ENCODE results near the gene SUCLA2.
"Not testable (repeated sequence)": the region's sequence is repeated elsewhere in the genome, so short reads cannot be mapped to it uniquely, and the experiment has no call there.

SUCLA2 gene

GRCh38 chr13:48001114-48001881 is at the start of gene SUCLA2:
TSS of gene SUCLA2 (minus strand) at chr13:48001273. CDS start at chr13:48001269, 4 bp downstream.
- DNase-seq, result peak; percentile 95

- DNase-seq, result no peak
These were observed 49.5 kb upstream of the SUCLA2 start for GRCh38 chr13:48050550-48050949.

- DNase-seq, result no peak
These were observed 42.9 kb upstream of the SUCLA2 start for GRCh38 chr13:48043789-48044503.

GRCh38 chr13:48042894-48043293 is 41.8 kb upstream of the SUCLA2 start:
- DNase-seq, result no peak

- DNase-seq, result no peak
These were observed 39.8 kb upstream of the SUCLA2 start for GRCh38 chr13:48040896-48041295.

GRCh38 chr13:48040049-48040448 is 39.0 kb upstream of the SUCLA2 start:
- DNase-seq, result no peak

GRCh38 chr13:48038761-48039160 is 37.7 kb upstream of the SUCLA2 start:
- DNase-seq, result no peak

GRCh38 chr13:48037346-48038173 is 36.5 kb upstream of the SUCLA2 start, which contains the start of gene NUDT15:
TSS of gene NUDT15 (plus strand) at chr13:48037726. CDS start at chr13:48037747, 21 bp downstream.
- DNase-seq, result peak; percentile 95

- no peak for DNase-seq
These were observed 28.8 kb upstream of the SUCLA2 start for GRCh38 chr13:48029859-48030258.

GRCh38 chr13:48028066-48028465 is 27.0 kb upstream of the SUCLA2 start:
- no peak for DNase-seq

GRCh38 chr13:48019796-48020195 is 18.7 kb upstream of the SUCLA2 start:
- DNase-seq, result no peak

- DNase-seq, result no peak
These were observed 17.6 kb upstream of the SUCLA2 start for GRCh38 chr13:48018637-48019036.

GRCh38 chr13:48014359-48014758 is 13.3 kb upstream of the SUCLA2 start:
- DNase-seq, result no peak

- no peak for DNase-seq
These were observed 11.6 kb upstream of the SUCLA2 start for GRCh38 chr13:48012668-48013067.

- DNase-seq, result no peak
These were observed 9.6 kb upstream of the SUCLA2 start for GRCh38 chr13:48010698-48011097.

- no peak for DNase-seq
These were observed 8.2 kb upstream of the SUCLA2 start for GRCh38 chr13:48009284-48009683.

GRCh38 chr13:48006396-48006795 is 5.3 kb upstream of the SUCLA2 start:
- DNase-seq, result no peak

- DNase-seq, result no peak
These were observed 3.1 kb upstream of the SUCLA2 start for GRCh38 chr13:48004201-48004600.

- DNase-seq, result not testable (repeated sequence)
These were observed 926 bp upstream of the SUCLA2 start for GRCh38 chr13:48001999-48002398.

- DNase-seq, result no peak
These were observed 437 bp downstream of the SUCLA2 start for GRCh38 chr13:48000559-48001113.

GRCh38 chr13:47999973-48000372 is 1.1 kb downstream of the SUCLA2 start:
- DNase-seq, result no peak

GRCh38 chr13:47997384-47997783 is 3.7 kb downstream of the SUCLA2 start:
- DNase-seq, result no peak

GRCh38 chr13:47991859-47992258 is 9.2 kb downstream of the SUCLA2 start:
- DNase-seq, result no peak
